ENCODE results near the gene SND1.

SND1 gene

GRCh38 chr7:127914693-127915092 lies 262.7 kb downstream of the SND1 start:
- DNase-seq: no peak

DNA sequence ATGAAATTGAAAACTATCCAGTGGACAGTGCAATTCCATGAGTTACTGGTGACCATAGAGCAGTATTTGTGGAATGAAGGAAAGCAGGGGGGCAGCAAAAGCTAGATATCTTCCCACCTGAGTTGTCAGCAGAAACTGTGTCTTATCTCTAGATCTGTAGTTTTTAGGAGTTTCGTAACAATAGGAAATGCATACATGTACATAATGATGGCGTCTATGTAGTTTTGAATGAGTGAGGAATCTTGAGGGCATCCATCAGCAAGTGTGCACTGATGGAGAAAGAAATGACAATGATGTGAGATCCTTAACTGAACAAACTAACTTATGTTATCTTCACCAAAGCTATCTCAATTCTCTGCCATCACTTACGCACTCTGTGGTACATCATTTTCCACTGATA lies 264.7 kb downstream of the SND1 start:
- no peak for DNase-seq

GRCh38 chr7:127918130-127918529 lies 266.1 kb downstream of the SND1 start:
- DNase-seq: no peak

DNA sequence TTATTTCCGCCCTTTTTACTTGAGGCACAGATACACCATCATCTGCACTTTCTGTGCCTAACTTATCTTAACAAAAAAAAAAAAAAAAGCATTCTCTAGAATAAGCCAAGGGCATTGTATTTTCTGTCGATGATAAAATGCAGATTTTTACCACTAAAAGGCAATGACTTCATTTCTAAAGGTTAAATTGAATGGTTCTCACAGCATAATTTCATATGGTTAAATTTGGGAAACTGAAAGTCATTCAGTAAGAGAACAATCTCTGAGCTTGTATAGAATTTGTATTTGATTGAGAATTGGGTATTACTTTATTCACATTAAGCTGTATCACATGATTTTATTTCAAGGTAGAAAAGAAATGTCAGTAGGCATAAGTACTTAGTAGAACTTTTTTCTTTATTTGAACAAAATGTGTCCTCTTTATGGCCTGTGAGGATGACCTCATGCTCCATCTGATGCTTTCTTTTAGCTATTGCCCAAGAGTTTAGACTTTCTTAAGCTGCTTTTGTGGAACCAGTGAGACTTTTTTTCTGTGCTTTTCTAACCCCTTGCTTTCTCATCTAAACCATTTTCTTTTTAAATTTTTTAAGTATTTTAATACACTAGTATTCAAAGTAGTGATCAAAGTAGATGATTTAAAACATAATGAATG lies 268.9 kb downstream of the SND1 start:
- DNase-seq: no peak

GRCh38 chr7:127922656-127923055 lies 270.7 kb downstream of the SND1 start:
- DNase-seq: no peak

DNA sequence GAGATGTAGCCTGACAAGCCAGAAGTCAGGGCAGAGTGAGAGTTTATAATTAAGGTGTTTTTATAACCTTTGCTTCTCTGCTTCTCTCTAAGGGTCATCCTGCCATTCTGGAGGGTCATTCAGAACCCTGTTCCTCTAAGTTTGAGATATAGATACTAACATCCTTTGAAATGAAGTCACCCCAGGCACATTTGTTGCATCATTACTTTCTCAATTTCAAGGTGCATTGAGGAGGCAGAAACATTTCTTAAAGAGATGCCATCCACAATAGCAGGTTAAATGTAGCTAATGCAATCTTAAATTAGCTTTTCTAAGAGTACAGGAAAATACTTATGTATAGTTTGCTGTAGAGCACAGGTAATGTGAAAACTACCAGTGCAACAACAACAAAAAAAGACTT lies 272.9 kb downstream of the SND1 start:
- DNase-seq: no peak

DNA sequence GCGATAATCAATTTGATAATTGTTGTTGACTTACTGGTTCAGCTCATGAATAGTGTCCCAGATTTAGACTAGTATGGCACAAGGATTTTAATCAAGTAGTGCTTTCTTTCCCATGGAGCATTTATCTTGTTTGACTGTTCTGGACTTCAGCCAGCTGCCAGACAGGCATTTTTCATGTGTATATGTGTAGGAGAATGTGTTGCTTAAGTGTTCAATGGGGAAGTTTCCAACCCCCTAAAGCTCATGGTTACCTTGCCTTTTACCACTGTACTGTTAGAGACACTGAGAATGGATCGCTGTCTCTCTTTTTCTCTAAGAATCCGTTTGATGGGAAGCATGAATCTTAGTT lies 275.3 kb downstream of the SND1 start:
- no peak for DNase-seq

DNA sequence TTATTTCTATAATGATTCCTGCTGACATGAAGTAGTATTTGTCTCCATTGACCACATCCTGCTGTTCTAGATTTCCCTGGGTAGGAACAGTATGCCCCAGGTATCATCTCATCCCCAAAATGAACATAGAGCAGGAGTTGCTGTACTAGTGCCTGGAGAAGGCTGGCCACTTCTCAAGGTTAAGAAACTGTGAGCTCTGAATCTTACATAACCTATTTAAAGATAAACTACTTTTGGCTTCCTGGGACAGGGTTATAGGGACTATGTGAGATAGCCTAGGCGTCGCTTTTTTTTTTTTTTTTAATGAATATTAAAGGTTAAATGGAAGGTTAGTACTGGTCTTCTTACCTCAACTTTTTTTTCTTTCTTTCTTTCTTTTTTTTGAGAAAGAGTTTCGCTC lies 276.2 kb downstream of the SND1 start:
- DNase-seq: no peak

GRCh38 chr7:127928852-127929251 lies 276.9 kb downstream of the SND1 start:
- no peak for DNase-seq

DNA sequence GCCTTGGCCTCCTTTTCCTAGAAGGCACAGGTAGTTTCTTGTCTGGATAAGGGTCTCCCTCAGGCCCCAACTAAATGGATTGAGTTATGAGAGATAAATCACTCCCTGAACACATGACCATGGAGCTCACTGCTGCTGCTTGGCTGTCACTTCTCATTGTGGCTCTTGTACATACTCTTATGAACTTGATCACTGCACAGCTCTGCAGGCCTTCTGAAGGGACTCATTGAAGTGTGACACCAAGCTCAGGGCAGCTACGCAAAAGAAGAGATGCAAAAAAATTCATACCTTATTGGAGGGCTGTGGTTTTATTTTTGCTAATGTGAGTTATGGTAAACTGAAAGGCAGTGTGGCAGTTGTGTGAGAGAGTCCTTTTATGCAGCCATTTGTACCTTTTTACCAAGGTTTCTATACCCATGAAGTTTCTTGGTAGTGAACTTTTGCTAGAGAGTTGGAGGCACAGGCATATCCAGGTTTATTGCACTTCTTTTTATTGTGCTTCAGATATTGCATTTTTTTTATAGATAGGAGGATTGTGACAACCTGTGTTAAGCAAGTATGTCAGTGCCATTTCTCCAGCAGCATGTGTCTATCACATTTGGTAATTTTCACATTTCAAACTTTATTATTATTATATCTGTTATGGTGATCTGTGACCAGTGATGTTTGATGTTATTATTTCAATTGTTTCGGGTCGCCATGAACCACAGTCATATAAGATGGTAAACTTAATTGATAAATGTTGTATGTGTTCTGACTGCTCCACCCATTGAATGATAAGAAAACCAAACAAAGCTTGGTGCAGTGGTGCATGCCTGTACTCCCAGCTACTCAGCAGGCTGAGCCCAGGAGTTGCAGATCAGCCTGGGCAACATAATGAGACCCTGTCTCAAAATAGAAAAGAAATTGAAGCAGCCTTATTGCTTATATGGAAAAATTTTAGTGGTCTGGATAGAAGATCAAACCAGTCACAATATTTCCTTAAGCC lies 278.6 kb downstream of the SND1 start:
- DNase-seq: no peak

GRCh38 chr7:127932076-127932475 lies 280.1 kb downstream of the SND1 start:
- DNase-seq: no peak

GRCh38 chr7:127932496-127932895 lies 280.5 kb downstream of the SND1 start:
- no peak for DNase-seq

DNA sequence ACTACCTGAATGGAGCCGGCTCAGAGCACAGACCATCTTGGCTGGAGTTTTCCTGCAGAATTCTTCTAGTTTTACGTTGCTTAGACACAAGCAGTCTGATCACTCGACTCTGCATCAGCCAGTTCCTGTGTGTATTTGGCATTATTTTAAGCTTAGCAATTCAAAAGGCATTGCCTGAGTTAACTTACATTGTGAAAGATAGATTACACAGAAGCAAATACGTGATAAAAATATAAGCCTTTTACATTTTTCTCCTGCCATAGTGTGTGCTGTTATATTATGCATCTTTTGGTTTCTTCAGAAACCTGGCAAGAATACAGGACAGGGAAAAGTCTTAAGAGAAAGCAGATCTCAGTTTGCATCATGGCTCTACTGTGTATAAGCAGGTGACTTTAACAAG lies 281.2 kb downstream of the SND1 start:
- no peak for DNase-seq

- DNase-seq: no peak
Measured at GRCh38 chr7:127934711-127935110, 282.7 kb downstream of the SND1 start.

GRCh38 chr7:127935847-127936376 lies 283.9 kb downstream of the SND1 start:
- no peak for DNase-seq

GRCh38 chr7:127937066-127937680 lies 285.2 kb downstream of the SND1 start:
- no peak for DNase-seq

GRCh38 chr7:127938588-127938987 lies 286.6 kb downstream of the SND1 start:
- DNase-seq: no peak

- no peak for DNase-seq
Measured at GRCh38 chr7:127940381-127941160, 288.6 kb downstream of the SND1 start.

GRCh38 chr7:127941476-127942210 lies 289.6 kb downstream of the SND1 start:
- DNase-seq: no peak

GRCh38 chr7:127943541-127944521 lies 291.8 kb downstream of the SND1 start:
- no peak for DNase-seq

GRCh38 chr7:127946111-127946510 lies 294.1 kb downstream of the SND1 start:
- no peak for DNase-seq

All from GOT3 (cell line).